DMS153 treated with DMSO at 0.1 percent for 48 hours (cell line): ENCODE data around the gene CENATAC.
"Not testable (repeated sequence)": the region's sequence is repeated elsewhere in the genome, so short reads cannot be mapped to it uniquely, and the experiment has no call there.

ENCODE experiments used
- DNase-seq: peaks from one replicate; lab custom pipeline; 2025; ENCODE audit not compliant: unreplicated experiment; lab: John Stamatoyannopoulos, UW

Gene CENATAC

DNA sequence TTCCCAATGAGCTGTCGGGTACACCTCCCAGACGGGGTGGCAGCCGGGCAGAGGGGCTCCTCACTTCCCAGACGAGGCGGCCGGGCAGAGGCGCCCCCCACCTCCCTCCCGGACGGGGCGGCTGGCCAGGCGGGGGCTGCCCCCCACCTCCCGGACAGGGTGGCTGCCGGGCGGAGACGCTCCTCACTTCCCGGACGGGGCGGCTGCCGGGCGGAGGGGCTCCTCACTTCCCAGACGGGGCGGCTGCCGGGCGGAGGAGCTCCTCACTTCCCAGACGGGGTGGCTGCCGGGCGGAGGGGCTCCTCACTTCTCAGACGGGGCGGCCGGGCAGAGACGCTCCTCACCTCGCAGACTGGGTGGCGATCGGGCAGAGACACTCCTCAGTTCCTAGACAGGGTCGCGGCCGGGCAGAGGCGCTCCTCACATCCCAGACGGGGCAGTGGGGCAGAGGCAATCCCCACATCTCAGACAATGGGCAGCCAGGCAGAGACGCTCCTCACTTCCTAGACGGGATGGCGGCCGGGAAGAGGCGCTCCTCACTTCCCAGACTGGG is 6.4 kb upstream of the CENATAC start:
- DNase-seq: not testable (repeated sequence)

DNA sequence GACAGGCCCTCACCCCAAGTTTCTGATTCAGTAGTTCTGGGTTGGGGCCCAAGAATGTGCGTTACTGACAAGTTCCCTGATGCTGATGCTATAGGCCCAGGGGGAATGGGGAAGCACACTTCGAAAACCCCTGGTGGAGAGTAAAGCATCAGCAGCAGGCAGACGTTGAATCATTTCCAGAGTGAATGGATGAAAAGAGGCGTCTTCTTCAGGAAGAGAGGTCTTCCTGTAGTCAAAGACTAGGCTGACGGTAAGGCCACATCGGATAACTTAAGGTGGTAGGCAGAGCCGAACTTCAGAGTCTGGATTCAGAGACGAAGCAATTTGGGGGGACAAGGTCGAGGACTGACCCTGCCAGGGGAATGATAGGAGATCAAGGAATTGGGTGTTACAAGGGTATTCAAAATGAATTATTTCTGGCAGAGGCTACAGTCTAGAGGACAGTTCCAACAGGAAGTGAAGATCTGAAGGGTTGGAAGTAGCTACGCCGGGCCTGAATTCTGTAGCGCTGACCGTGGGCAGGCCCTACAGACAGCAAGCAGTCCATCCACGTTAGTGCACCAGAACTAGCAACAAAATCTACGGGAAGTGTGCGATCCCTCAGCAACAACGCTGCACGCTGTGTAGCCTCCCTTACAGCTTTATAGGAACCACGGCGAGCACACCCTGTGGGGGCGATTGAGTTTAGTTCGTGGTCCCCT is 862 bp upstream of the CENATAC start:
- DNase-seq: no peak

DNA sequence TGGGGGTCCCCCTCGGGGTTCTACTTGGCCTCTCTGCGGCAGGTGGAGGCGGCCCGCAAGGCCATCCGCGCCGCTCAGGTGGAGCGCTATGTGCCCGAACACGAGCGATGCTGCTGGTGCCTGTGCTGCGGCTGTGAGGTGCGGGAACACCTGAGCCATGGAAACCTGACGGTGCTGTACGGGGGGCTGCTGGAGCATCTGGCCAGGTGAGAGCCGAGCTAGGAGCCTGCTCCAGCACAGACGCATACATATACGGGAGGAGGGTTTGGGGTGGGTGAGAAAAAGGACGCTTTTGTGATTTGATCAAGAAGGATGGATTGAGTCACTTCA is 415 bp downstream of the CENATAC start:
- DNase-seq: no peak

DNA sequence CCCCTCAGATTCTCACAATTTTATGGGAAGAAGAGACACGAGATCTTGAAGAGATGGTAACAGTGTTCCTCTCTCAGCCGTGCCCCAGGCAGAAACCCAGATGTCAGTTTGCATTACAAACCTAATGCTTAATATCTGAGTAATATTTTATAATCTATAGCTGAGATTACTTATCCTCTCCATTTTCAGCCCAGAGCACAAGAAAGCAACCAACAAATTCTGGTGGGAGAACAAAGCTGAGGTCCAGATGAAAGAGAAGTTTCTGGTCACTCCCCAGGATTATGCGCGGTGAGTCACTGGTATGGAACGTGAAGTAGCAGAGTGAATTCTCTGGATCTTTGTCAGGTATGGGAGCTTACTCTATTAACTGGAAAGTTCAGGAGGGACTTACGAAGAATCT is 884 bp downstream of the CENATAC start:
- no peak for DNase-seq

DNA sequence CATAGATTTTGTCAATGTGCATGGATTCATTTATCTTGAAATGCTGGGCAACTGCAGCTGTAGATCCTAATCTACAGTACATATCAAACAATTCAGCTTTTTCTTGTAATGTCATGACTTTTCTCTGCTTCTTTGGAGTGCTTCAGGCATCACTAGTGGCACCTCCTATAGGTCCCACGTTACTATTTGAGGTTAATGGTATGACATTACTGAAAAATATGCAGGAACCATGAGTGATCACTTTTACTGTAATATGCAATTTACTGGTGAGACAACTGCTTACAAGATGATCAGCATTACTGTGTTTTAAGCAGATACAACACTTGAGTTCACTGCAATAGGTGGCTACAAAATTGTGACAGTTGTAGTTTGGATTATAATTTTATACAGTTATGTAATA is 3.0 kb downstream of the CENATAC start:
- no peak for DNase-seq

DNA sequence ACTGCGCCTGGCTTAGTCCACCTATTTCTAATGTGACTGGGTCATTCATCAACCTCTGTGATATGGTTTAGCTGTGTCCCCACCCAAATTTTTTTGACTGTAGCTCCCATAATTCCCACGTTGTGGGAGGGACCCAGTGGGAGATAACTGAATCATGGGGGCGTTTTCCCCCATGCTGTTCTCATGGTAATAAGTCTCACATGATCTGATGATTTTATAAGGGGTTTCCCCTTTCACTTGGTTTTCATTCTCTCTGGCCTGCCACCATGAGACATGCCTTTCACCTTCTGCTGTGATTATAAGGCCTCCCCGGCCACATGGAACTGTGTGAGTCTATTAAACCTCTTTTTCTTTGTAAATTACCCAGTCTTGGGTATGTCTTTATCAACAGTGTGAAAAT is 8.7 kb downstream of the CENATAC start:
- DNase-seq: no peak

DNA sequence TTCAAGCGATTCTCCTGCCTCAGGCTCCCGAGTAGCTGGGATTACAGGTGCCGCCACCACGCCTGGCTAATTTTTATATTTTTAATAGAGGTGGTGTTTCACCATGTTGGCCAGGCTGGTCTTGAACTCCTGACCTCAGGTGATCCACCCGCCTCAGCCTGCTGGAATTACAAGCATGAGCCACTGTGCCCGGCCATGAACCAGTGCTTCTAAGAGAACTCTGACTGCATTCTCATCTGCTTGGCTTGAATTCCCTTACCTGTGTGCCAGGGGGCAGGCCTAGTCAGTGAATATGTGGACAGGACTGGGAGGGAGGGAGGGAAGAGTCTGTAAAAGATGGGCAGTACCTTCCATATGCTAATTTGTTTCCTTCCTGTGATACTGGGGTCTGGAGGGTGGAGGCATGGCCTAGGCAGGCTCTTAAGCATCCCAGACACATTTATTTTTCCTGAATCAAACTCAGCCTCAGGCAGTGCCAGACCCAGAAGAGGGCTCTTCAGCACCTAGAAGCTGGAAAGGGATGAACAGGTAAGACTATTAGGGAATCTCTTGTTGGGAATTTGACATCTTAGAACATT is 13.6 kb downstream of the CENATAC start:
- no peak for DNase-seq

DNA sequence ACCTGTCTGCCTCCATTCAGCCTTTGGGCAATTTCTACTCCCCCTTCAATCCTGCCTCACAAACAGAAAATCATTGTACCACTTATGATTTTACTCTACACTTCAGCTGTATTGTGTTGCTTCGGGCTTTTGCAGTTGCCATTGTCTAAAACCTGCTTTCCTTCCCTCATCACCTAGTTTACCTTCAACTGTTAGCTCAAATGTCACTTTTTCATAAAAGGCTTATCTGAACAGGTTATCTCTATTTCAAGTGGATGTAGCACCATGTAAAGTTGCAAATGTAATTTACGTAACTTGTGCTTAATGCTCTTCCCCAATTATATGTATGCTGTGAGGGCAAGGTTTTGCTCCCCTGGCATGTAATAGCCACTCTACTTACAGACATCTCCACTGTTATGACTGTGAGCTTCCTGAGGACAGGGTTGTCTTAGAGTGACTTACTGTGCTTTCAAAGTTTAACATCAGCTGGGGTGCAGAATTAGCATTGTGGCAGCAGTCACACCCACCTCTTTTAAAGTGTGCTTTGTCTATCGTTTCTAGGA is 14.8 kb downstream of the CENATAC start:
- no peak for DNase-seq

DNA sequence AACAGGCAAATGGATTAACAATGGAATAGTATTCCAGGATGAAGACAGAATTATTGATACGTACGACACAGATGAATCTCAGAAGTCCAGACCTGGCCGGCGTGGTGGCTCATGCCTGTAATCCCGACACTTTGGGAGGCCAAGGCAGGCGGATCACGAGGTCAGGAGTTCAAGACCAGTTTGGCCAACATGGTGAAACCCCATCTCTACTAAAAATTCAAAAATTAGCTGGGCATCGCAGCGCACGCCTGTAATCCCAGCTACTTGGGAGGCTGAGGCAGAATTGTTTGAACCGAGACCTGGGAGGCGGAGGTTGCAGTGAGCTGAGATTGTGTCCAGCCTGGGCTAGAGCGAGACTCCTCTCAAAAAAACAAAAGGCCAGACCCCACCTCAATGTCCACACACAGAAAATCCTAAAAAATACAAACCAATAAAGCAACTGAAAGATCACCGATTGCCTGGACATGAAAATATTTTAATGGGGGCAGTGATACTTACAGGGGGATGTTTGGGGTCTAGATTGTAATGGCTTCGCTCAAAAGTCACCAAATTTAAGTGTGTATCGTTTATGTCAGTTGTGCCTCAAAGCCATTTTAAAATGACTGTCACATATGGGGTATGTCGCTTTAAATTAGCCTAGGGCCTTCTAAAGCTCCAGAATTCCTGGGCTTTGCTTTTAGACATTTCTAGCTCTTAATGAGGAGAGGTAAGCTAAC is 16.4 kb downstream of the CENATAC start:
- no peak for DNase-seq

DNA sequence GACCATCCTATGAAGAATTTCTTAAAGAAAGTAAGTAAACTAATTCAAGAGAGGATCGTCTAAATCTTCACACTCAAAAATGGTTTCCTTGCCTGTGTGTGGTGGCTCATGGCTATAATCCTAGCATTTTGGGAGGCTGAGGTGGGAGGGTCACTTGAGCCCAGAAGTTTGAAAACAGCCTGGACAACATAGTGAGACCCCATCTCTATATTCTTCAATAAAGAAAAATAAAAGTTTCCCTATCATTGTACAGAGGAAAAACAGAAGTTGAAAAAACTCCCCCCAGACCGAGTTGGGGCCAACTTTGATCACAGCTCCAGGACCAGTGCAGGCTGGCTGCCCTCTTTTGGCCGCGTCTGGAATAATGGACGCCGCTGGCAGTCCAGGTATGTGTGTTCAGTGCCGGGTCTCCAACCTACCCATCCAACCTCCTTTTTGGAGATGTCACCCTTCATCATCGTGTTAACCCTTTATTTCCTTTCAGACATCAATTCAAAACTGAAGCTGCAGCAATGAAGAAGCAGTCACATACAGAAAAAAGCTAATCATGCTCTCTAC is 17.2 kb downstream of the CENATAC start:
- DNase-seq: no peak

DNA sequence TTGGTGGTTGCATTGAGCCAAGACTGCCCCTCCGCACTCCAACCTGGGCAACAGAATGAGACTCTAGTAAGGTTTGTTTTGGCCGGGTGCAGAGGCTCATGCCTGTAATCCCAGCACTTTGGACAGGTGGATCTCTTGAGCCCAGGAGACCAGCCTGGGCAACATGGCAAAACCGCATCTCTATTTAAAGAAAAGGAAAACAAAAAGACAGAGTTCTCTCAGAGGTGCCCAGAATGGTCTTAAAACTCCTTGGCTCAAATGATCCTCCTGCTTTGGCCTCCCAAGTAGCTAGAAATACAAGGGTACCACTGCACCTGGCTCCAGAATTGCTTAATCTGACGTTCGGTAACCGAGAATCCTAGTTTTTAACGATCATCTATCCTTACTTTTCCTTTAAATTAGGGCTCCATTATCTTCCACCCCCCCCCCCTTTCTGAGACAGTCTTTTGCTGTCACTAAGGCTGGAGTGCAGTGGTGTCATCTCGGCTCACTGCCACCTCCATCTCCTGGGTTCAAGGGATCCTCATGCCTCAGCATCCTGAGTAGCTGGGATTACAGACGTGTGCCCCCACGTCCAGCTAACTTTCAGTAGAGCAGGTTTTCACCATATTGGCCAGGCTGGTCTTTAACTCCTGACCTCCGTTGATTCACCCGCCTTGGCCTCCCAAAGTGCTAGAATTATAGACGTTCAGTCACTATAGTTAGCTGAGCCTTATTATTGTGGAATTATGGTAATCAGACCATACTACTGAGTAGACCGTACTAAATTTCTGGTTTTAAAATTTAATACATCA is 18.5 kb downstream of the CENATAC start:
- DNase-seq: no peak

DNA sequence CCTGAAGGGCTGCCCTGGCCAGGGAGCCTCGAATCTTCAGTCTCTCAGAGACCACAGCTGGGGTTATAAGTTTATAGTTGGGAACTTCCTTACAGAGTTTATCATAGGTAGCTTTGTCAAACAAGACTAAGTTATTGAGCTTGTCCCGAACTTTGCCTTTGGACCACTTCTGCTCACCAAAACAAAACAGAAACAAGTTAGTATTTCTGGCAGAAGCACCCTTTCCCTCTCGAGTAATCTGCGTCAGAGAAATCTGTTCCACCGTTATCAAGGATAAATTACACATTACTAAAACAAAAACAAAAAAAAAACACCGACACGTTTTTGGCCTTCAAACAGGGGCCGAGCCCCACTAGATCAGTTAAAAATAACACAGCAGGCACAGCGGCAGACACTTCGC is 19.4 kb downstream of the CENATAC start:
- not testable (repeated sequence) for DNase-seq

DNA sequence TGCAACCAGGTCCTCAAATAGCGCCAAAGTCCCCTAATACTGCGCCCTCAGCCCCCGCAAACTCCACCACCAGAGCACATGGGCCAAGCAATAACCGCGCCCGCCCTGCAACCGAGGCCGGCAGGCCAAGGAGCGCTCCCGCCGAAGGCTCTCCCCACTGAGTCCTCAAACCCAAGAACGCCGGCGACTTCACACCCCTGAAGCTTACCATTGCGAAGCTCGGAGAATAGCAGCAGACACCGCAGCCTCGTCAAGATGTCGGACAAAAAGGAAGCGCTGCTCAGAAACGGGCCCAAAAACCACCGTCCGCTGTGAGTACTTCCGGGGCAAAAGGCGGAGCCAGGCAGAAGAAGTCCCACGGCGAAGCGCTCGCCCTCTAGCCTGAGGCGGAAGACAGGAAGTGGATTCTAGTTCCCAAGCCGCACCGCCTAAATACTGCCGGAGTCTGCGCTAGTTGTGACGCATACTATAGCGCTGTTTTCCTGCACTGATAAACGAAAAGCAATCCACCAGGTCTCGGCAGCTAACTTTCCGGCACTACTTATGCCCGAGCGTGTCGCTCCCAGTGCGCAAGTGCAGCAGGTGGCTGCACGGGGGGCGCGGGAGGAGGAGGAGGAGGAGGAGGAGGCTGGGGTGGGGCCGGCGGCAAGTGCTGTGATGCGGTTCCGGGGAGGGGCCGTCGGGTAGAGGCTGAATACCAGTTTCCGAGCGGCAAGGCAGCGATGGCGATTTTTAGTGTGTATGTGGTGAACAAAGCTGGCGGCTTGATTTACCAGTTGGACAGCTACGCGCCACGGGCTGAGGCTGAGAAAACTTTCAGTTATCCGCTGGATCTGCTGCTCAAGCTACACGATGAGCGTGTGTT is 20.4 kb downstream of the CENATAC start, which contains the start of the genes RPS25 and TRAPPC4:
Gene RPS25 (minus strand): TSS at position 270 of the 865 bp plus-strand sequence. CDS start 59 bp downstream, at position 211.
Gene TRAPPC4 (plus strand): TSS at position 693 of the 865 bp plus-strand sequence. CDS start 30 bp downstream, at position 723.
- DNase-seq: peak; percentile 94

DNA sequence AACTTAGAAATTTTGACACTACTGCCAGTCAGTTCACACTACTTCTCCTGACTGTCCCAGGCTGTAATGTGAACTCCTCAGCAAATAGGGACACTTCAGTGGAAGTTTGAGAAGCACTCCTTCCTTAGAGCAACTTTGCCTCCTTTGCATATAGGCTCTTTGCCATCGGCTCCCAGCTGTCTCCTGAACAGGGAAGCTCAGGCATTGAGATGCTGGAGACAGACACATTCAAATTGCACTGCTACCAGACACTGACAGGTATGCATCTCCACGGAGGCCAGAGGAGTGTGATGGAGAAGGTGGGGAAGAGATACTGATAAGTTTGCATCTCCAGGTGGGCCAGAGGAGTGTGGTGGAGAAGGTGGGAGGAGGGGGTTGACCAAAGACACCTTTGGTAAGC is 22.1 kb downstream of the CENATAC start:
- DNase-seq: no peak

DNA sequence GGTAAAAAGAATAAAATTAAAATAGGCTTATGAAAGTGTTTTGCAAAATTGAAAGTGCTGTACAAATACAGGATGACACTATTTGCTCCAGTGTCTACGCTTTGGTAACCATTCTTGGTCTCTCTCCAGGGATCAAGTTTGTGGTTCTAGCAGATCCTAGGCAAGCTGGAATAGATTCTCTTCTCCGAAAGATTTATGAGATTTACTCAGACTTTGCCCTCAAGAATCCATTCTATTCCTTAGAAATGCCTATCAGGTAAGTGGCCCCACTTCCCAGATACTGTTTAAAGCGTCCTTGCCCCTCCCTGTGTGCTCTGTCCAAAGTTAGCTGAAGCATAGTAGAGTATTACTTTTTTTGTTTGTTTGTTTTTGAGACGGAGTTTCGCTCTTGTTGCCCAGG is 23.7 kb downstream of the CENATAC start:
- no peak for DNase-seq

DNA sequence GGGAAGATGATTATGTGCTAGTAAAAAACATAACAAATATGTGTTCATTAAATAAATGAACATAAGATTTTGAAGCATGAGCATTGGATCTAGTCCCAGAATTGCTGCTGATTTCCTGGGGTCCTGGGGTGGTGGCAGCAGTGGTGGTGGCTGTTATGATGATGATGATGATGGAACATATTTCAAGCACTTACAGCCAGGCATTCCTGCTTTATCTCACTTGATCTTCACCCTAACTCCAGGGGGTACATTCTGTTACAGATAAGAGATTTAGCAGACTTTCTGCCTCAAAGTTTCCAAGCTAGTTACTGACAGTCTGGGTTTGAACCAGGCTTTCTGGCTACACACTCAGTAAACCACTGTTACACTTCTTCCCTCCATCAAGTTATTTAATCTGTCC is 25.8 kb downstream of the CENATAC start:
- DNase-seq: no peak

DNA sequence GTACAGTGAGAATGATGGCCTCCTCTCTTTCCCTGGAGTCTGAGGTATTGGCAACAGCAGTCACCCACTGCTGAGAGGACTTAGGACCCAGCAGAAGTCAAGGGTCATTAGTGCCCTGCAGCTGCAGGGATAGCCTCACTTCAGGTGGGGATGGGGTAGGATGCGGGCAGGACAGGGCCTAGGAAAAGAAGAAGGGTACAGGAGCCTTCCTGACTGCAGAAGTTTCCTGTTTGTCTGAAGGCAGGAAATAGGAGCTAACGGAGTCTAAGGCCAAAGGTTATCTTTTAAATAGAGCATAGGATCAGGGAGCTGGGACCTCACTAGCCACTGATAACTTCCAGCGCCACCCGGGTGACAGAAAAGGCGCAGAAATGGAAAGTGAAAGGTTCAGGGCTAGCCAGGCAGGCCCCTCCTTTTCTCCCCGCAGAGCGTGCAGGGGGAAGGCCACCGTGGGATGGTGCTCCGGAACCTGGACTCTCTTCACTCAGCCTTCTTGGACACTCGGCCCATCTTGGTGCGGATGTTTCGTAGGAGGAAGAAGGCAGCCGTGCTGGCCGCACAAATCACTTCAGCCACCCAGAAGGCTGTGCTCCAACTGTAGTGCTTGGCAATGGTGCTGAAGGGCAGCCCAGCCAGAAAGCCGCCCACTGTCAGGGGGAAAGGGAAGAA is 26.6 kb downstream of the CENATAC start:
- DNase-seq: no peak

DNA sequence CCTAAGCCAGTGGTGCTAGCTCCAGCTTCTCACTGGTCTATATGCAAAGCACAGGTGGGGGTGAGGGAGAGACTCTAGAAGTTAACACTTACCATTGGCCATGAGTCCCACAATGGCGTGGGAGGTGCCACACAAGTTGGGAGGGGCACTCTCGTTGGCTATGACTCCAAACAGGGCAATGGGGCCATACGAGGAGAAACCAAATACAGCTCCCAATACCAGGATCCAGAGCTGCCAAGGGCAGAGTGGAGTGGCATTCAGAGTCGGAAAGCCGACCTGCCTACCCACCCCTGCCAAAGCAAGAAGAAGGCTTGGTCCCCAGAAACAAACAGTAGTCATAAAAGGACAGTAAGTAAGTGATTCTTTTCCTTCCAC is 27.1 kb downstream of the CENATAC start:
- no peak for DNase-seq

DNA sequence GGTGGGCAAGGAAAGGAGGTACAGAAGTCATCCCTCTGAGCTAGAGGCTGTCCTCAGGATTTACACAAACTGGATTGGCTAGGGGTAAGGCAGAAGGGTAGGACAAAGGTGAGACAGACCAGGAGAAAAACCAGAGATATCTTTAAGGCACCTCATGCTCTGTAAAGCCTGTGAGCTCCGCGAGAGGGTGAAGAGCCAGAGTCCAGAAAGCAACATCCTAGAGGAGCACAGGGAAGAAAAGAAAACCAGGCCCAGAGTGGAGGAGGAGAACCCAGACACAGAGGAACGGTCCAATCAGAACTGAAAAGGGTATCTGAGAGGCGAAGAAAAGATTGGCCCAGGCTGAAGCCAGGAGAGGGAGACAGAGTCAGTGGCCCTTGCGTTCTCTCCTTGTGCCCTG is 27.6 kb downstream of the CENATAC start:
- DNase-seq: no peak
